Measurements from ENCODE around the gene DHRS2. TPM values are rescaled to one million over a fixed set of nuclear protein-coding genes. Genes with fewer than 3 reads are reported as not detected.
"Not testable (repeated sequence)": the region's sequence is repeated elsewhere in the genome, so short reads cannot be mapped to it uniquely, and the experiment has no call there.

DHRS2 gene
- total RNA-seq, 2 experiments from 2014 or later, result 1.1 to 1.5 TPM

DNA sequence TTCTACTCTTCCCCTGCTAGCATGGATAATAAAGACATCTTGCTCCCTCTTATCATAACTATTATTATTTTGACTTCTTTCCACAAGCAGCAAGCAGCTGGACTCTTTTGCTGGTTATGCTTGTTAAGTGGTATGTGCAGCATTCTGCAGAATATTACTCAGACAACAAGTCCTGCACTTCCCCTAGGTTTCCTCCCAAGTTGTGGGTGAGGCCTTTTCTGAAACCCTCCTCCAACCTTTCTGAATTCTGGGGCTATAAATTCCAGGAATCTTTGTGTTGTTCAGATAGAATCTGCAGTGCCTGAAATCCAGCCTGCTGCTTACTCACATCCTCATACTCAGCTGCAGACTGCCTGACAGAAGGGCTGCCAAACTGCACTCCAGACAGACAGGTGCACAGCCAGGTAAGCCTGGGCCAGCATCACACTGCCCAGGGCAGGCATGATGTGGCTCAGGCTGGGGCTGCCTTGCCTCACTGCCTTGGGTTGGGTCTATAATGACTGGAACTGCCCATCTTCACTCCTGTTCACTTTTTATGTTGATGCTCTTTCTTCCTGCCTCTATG is 6.2 kb upstream of the DHRS2 start:
- no peak for DNase-seq
- H3K27me3 Mint-ChIP-seq, result peaks cover 6% of the 10 kb centered on the region
- H3K36me3 Mint-ChIP-seq (ENCODE audit: low read depth), result no peaks in the 10 kb centered on the region
- H3K4me1 Mint-ChIP-seq, result peaks cover 12% of the 10 kb centered on the region
- no peak overlapping the region for H3K27ac Mint-ChIP-seq
- ChIA-PET CTCF (interaction anchor here (1.5 to 5.7 kb wide), 7 partner anchors 11 to 301 kb away, joined by 4 to 64 read pairs (median 24); no protein-coding TSS in a partner anchor), POLR2A (no interaction called here)
- no peak overlapping the region for H3K4me3 Mint-ChIP-seq
- H3K9me3 Mint-ChIP-seq, result peaks cover 6% of the 10 kb centered on the region

DNA sequence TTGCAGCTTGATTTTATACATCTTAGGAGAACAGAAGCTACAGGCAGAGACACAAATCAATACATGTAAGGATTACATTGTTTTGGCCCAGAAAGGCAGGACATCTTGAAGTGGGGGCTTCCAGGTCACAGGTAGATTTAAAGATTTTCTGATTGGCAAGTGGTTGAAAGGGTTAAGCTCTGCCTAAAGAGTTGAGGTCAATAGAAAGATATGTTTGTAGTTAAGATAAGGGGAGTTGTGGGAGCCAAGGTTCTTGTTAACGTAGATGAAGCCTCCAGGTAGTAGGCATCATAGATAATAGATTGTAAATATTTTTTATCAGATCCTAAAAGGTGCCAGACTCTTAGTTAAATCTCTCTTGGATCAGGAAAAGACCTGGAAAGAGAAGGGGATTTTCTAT is 5.5 kb upstream of the DHRS2 start:
- H3K27me3 Mint-ChIP-seq, result peaks cover 6% of the 10 kb centered on the region
- DNase-seq, result no peak
- H3K4me3 Mint-ChIP-seq, result no peak overlapping the region
- peaks cover 12% of the 10 kb centered on the region for H3K4me1 Mint-ChIP-seq
- H3K9me3 Mint-ChIP-seq, result no peaks in the 10 kb centered on the region
- H3K36me3 Mint-ChIP-seq (ENCODE audit: low read depth), result no peaks in the 10 kb centered on the region
- ChIA-PET POLR2A (no interaction called here), CTCF (interaction anchor here (1.2 to 5.7 kb wide), 17 partner anchors 9 to 460 kb away, joined by 3 to 64 read pairs (median 14); no protein-coding TSS in a partner anchor)
- no peak overlapping the region for H3K27ac Mint-ChIP-seq

DNA sequence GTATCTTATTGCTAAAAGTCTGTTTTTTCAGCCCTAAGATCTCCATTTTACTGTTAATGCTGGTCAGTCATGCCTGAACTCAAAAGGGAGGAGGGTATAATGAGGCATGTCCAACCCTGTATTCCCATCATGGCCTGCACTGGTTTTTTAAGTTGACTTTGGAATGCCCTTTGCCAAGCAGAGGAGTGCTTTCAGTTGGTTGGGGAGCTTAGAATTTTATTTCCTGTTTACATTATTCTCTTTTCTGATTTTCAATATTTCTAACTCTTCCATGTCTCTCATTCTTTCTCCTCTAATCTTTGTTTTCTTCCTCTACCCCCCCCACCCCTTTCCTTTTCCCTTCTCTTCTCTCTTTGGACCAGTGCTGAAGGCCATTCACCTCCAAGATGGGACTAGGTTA is 4.9 kb upstream of the DHRS2 start:
- Mint-ChIP-seq H3K27ac (no peak overlapping the region), H3K4me3 (no peak overlapping the region)
- CTCF ChIA-PET, result interaction anchor here (0.6 to 5.7 kb wide), 33 partner anchors 9 to 459 kb away, joined by 3 to 64 read pairs (median 6); partner anchors contain the start of genes MYH7 and PABPN1

DNA sequence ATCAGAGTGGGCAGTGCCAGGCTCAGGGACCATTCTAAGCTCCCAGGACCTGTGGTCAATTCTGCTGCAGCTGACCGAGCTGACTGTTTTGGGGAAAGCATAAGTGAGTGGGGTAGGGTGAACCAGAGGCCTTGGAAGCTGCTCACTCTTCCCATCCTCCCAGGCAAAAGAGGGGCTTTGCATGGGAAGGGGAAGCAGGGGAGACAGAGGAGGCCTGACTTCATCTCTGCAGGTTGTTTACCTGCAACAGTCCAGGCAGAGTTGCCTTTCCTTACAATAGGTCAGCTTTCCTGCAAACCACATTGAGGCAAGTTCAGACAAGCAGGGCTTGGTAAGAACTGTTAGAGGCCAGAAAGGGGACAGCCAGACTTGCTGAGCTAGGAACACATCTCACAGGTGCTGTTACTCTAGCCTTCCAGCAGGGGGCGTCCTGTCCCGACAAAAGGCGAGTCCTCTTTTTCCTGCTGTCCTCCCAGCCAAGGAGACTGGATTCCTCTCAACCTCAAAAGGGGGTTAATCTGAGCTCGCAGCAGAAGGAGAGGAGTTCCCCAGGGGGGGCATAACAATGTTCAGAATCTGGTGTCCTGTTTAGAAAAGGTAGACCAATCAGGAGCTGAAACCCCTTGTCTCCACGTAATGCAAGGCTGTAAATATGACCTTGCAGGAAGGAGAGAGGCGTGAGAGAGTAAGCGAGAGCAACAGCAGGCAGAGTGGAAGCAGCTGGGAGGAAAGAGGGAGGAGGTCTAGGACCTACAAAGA is 4.3 kb upstream of the DHRS2 start:
- DNase-seq, result peak; percentile 71
- Mint-ChIP-seq H3K36me3 (ENCODE audit: low read depth) (no peaks in the 10 kb centered on the region), H3K9me3 (peaks cover under 1% of the 10 kb centered on the region), H3K4me3 (no peak overlapping the region), H3K27me3 (peaks cover 5% of the 10 kb centered on the region), H3K4me1 (peaks cover 12% of the 10 kb centered on the region), H3K27ac (no peak overlapping the region)
- CTCF ChIA-PET, result interaction anchor here (0.6 to 5.7 kb wide), 46 partner anchors 9 to 800 kb away, joined by 3 to 64 read pairs (median 4); partner anchors contain the start of genes MYH7 and PABPN1
- POLR2A ChIA-PET, result interaction anchor here (1.1 to 1.4 kb wide), 2 partner anchors 12 to 18 kb away, joined by 3 to 5 read pairs; no protein-coding TSS in a partner anchor

More for the DNA sequence above, 4.9 kb upstream of the DHRS2 start:
- DNase-seq, result no peak
- Mint-ChIP-seq H3K27me3 (peaks cover 6% of the 10 kb centered on the region), H3K36me3 (ENCODE audit: low read depth) (no peaks in the 10 kb centered on the region), H3K9me3 (no peaks in the 10 kb centered on the region), H3K4me1 (peaks cover 12% of the 10 kb centered on the region)
- POLR2A ChIA-PET, result interaction anchor here (1.1 kb wide), 1 partner anchor 13 kb away, joined by 3 read pairs; no protein-coding TSS in a partner anchor

DNA sequence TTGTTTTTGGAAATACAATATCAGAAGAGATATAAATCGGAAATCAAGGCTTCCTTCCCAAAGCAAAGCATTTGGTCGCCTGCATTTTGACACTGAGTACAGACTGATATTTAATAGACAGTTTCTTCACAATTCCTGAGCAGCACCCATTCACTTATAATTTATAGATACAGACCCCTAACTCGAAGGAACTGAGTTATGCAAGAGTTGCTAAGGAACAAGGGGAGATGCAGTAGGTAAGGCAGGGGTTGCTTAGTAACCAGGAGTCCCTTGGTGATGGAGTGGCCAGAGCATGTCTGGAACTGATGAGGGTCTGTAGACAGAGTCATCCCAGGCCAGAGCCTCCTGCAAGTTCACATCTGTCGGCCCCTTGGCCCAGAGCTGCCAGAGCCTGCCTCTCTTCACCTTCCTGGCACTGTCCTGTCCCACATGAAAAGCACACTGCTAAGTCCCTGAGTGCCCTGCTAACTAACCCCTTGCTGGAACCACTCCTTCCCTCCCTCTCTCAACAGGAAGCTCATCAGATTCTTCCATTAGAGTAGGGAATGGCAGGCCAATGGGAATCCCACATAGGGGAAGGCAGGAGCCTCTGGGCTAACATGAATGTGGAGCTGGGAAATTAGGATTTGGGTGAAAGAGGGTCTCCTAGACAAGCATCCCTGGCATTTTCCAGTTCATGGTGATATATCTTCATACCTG is 3.6 kb upstream of the DHRS2 start:
- ChIA-PET CTCF (interaction anchor here (0.6 to 5.7 kb wide), 40 partner anchors 8 to 799 kb away, joined by 3 to 64 read pairs (median 5); partner anchors contain the start of gene PABPN1), POLR2A (interaction anchor here (1.3 to 1.4 kb wide), 2 partner anchors 13 to 18 kb away, joined by 3 to 5 read pairs; no protein-coding TSS in a partner anchor)
- H3K4me3 Mint-ChIP-seq, result no peak overlapping the region
- no peak for DNase-seq
- H3K9me3 Mint-ChIP-seq, result peaks cover 2% of the 10 kb centered on the region
- peaks cover 12% of the 10 kb centered on the region for H3K4me1 Mint-ChIP-seq
- H3K27me3 Mint-ChIP-seq, result peaks cover 2% of the 10 kb centered on the region
- no peaks in the 10 kb centered on the region for H3K36me3 Mint-ChIP-seq (ENCODE audit: low read depth)
- no peak overlapping the region for H3K27ac Mint-ChIP-seq

DNA sequence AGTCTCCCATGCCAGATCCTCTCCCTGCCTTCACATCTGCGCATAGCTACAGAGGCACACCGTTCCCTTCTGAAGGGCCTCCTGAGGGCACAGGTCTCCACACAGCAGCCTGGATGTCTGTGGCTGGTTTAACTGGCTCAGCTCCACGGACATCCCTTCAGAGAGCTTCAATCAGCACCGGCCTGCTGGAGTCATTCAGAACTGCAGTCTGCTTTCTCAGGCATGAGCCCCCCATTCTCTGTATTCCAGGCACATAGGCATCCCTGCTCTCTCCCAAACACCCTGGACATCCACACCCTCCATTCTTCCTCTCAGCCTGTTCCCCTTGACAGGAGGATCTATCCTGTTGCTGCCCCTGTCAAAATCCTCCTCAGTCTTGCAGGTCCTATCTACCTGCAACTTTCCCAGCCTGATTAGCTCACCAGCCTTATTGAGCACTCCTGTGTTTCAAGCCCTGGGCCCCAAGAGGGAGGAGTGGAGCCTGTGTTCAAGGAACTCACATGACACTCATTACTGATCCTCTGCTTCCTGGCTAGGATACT is 2.9 kb upstream of the DHRS2 start:
- Mint-ChIP-seq H3K4me3 (no peak overlapping the region), H3K9me3 (peaks cover 2% of the 10 kb centered on the region), H3K36me3 (ENCODE audit: low read depth) (no peaks in the 10 kb centered on the region), H3K27ac (no peak overlapping the region), H3K27me3 (peaks cover 2% of the 10 kb centered on the region), H3K4me1 (peaks cover 12% of the 10 kb centered on the region)
- POLR2A ChIA-PET, result interaction anchor here (1.3 to 1.4 kb wide), 2 partner anchors 12 to 19 kb away, joined by 3 to 5 read pairs; no protein-coding TSS in a partner anchor
- no peak for DNase-seq
- CTCF ChIA-PET, result interaction anchor here (1.2 to 5.7 kb wide), 16 partner anchors 11 to 798 kb away, joined by 3 to 64 read pairs (median 9); no protein-coding TSS in a partner anchor

DNA sequence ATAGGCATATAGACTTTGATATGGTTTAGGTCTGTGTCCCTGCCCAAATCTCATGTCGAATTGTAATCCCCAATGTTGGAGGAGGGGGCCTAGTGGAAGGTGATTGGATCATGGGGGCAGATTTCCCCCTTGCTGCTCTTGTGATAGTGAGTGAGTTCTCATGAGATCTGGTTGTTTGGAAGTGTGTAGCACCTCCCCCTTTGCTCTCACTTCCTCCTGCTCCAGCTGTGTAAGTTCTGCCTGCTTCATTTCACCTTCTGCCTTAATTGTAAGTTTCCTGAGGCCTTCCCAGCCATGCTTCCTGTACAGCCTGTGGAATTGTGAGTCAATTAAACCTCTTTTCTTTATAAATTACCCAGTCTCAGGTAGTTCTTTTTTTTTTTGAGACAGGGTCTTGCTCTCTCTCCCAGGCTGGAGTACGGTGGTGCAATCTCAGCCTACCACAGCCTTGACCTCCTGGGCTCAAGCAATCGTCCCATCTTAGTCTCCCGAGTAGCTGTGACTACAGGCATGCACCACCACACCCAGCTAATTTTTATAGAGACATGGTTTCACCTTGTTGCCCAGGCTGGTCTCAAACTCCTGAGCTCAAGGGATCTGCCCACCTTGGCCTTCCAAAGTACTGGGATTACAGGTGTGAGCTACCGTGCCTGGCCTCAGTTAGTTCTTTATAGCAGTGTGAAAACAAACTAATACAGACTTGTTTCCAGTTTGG is 1.3 kb upstream of the DHRS2 start:
- H3K36me3 Mint-ChIP-seq (ENCODE audit: low read depth); H3K27me3 Mint-ChIP-seq; H3K27ac Mint-ChIP-seq; DNase-seq; POLR2A ChIA-PET; H3K9me3 Mint-ChIP-seq; H3K4me3 Mint-ChIP-seq: not testable (repeated sequence)
- H3K4me1 Mint-ChIP-seq, result peaks cover 16% of the 10 kb centered on the region
- CTCF ChIA-PET, result interaction anchor here (0.7 to 5.7 kb wide), 4 partner anchors 21 to 272 kb away, joined by 3 to 64 read pairs (median 6); no protein-coding TSS in a partner anchor

DNA sequence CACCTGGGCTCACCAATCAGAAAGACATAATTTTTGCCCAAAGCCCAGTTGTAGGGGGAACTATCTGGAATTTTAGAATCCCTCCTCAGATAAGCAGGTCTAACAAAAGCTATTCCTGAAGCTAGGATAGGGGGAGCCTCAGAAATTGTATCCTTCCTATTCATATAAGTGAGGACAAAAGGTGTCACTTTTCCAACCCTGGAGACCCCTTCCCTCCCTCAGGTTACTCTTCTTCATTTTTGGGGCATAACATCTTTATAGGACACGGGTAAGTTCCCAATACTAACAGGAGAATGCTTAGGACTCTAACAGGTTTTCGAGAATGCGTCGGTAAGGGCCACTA is 1.1 kb downstream of the DHRS2 start:
- H3K36me3 Mint-ChIP-seq (ENCODE audit: low read depth); H3K4me3 Mint-ChIP-seq; H3K9me3 Mint-ChIP-seq; CTCF ChIA-PET; POLR2A ChIA-PET; DNase-seq; H3K27ac Mint-ChIP-seq; H3K4me1 Mint-ChIP-seq; H3K27me3 Mint-ChIP-seq: not testable (repeated sequence)

DNA sequence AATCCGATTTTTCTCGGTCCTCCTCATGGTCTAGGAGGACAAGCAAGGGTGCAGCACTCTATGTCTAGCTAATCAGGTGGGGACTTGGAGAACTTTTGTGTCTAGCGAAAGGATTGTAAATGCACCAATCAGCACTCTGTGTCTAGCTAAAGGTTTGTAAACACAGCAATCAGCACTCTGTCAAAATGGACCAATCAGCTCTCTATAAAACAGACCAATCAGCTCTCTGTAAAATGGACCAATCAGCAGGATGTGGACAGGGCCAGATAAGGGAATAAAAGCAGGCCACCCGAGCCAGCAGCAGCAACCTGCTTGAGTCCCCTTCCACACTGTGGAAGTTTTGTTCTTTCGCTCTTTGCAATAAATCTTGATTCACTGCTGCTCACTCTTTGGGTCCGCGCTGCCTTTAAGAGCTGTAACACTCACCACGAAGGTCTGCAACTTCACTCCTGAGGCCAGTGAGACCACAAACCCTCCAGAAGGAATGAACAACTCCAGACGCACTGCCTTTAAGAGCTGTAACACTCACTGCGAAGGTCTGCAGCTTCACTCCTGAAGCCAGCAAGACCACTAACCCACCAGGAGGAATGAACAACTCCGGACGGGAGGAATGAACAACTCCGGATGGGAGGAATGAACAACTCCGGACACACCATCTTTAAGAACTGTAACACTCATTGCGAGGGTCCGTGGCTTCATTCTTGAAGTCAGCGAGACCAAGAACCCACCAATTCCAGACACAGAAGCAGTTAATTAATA is 1.7 kb downstream of the DHRS2 start:
- H3K36me3 Mint-ChIP-seq (ENCODE audit: low read depth); POLR2A ChIA-PET; H3K9me3 Mint-ChIP-seq; H3K27ac Mint-ChIP-seq; H3K27me3 Mint-ChIP-seq; H3K4me1 Mint-ChIP-seq; DNase-seq; H3K4me3 Mint-ChIP-seq: not testable (repeated sequence)
- CTCF ChIA-PET, result interaction anchor here (1.0 kb wide), 1 partner anchor 28 kb away, joined by 4 read pairs; no protein-coding TSS in a partner anchor

DNA sequence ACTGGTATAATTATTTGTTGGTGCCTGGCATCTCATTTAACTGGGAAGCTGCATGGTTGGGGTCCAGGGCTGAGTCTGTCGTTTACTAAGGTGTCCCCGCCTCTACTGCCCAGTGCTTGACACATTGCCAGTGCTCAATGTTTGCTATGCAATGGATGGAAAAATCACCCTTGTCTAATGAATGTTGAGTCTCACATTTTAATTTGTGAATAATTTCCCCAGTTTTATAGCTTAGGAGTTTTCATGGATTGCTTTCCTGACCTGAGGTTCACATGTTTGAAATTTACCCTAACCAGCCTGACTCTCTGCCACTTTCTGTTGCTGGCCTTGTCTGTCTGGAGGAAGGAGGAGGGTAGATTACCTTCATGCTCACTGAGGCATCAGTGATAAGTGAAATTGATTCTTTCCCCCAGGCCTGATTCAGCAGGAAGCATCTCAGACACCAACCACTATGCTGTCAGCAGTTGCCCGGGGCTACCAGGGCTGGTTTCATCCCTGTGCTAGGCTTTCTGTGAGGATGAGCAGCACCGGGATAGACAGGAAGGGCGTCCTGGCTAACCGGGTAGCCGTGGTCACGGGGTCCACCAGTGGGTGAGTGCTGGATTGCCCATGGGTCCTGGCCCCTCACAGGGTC is 2.4 kb downstream of the DHRS2 start:
- no peak overlapping the region for H3K27ac Mint-ChIP-seq
- POLR2A ChIA-PET, result no interaction called here
- H3K36me3 Mint-ChIP-seq (ENCODE audit: low read depth), result no peaks in the 10 kb centered on the region
- CTCF ChIA-PET, result interaction anchor here (1.0 kb wide), 1 partner anchor 27 kb away, joined by 4 read pairs; no protein-coding TSS in a partner anchor
- DNase-seq, result no peak
- no peaks in the 10 kb centered on the region for H3K27me3 Mint-ChIP-seq
- H3K4me3 Mint-ChIP-seq, result no peak overlapping the region
- peaks cover 5% of the 10 kb centered on the region for H3K4me1 Mint-ChIP-seq
- H3K9me3 Mint-ChIP-seq, result peaks cover 2% of the 10 kb centered on the region

DNA sequence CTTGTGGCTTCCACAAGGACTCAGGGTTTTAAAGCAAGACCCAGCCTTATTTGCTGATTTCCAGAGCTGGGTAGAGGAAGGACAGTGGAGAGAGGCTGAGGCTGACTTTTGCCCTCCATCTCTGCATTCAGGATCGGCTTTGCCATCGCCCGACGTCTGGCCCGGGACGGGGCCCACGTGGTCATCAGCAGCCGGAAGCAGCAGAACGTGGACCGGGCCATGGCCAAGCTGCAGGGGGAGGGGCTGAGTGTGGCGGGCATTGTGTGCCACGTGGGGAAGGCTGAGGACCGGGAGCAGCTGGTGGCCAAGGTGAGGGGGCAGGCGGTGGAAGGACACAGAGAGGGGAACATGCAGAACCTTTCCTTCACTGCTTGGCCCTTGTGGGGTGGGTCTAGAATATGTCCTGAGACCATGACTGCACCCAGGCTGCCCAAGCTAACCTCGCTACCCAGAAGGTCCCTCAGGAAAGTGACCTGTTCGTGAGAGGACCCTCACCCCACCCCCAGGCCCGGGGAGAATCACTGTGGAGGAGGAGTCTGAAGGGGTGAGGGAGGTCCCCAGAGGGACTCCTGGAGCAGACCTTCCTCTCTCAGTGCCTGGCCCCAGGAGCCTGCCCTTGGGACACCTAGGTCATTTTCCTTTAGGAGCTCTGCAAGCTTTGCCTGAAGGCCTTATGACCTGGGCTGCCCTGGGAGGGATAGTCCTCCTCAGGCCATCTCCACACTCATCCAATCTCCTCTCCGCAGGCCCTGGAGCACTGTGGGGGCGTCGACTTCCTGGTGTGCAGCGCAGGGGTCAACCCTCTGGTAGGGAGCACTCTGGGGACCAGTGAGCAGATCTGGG is 3.1 kb downstream of the DHRS2 start:
- Mint-ChIP-seq H3K4me3 (no peak overlapping the region), H3K4me1 (peaks cover 5% of the 10 kb centered on the region), H3K9me3 (peaks cover 2% of the 10 kb centered on the region), H3K27ac (no peak overlapping the region), H3K36me3 (ENCODE audit: low read depth) (no peaks in the 10 kb centered on the region), H3K27me3 (no peaks in the 10 kb centered on the region)
- CTCF ChIA-PET, result interaction anchor here (1.0 to 2.8 kb wide), 2 partner anchors 8 to 27 kb away, joined by 4 to 24 read pairs; no protein-coding TSS in a partner anchor
- DNase-seq, result no peak
- POLR2A ChIA-PET, result no interaction called here

Data from activated CD4-positive, alpha-beta memory T cell treated with anti-CD3 and anti-CD28 coated beads, Interleukin-2, amount 10 ng/mL, durations not matched to agents 7 days and 5 days (primary cell).